ENCODE data around the gene GPC6. TPM values are rescaled to one million over a fixed set of nuclear protein-coding genes. Genes with fewer than 3 reads are reported as not detected.

GPC6 gene
- total RNA-seq, 2 experiments from 2014 or later, result not detected

- Histone ChIP-seq H3K9me3 (ENCODE audit: low read length) (no peaks in the 10 kb centered on the region), H3K4me2 (ENCODE audit: low read length) (no peak overlapping the region), H3K36me3 (ENCODE audit: insufficient read depth, low read length) (no peaks in the 10 kb centered on the region), H3K4me1 (ENCODE audit: insufficient read depth, low read length, poor library complexity, severe bottlenecking) (no peaks in the 10 kb centered on the region), H3K4me3 (ENCODE audit: low read depth, low read length, poor library complexity, severe bottlenecking) (no peak overlapping the region), H2AFZ (ENCODE audit: low read length) (no peak overlapping the region), H3K27ac (ENCODE audit: low read depth, low read length, poor library complexity, severe bottlenecking) (no peak overlapping the region), H3K79me2 (ENCODE audit: insufficient read depth, low read depth, low read length) (no peaks in the 10 kb centered on the region), H4K20me1 (ENCODE audit: insufficient read depth, low read length) (no peaks in the 10 kb centered on the region), H3K9me2 (ENCODE audit: insufficient read depth, low read length) (no peaks in the 10 kb centered on the region)
- intact Hi-C loops (cut with micrococcal nuclease; ENCODE audit: unreplicated experiment), result no loop called here
- CTCF ChIA-PET (ENCODE audit: unreplicated experiment), result no interaction called here
- POLR2A ChIA-PET, result no interaction called here
- BruUV-seq (replicated peaks), result no TSS peak
- TF ChIP-seq CTCF (conservative IDR thresholded peaks at IDR 0.05; ENCODE audit: low read length) (no peak), EZH2phosphoT487 (IDR thresholded peaks at IDR 0.05; ENCODE audit: borderline replicate concordance, low read depth, low read length) (no peak)
- DNase-seq (ENCODE audit: low spot score), result no peak
These were observed 462.7 kb downstream of the GPC6 start for GRCh38 chr13:93689333-93689732.

GRCh38 chr13:93690139-93690538 is 463.5 kb downstream of the GPC6 start:
- no peaks in the 10 kb centered on the region for H3K4me1 ChIP-seq (ENCODE audit: insufficient read depth, low read length, poor library complexity, severe bottlenecking)
- no peak for TF ChIP-seq EZH2phosphoT487 (IDR thresholded peaks at IDR 0.05; ENCODE audit: borderline replicate concordance, low read depth, low read length)
- TF ChIP-seq CTCF (conservative IDR thresholded peaks at IDR 0.05; ENCODE audit: low read length), result no peak
- CTCF ChIA-PET (ENCODE audit: unreplicated experiment), result no interaction called here

GRCh38 chr13:93698016-93698613 is 471.5 kb downstream of the GPC6 start:
- Histone ChIP-seq H2AFZ (ENCODE audit: low read length) (no peak overlapping the region), H3K27ac (ENCODE audit: low read depth, low read length, poor library complexity, severe bottlenecking) (no peak overlapping the region), H4K20me1 (ENCODE audit: insufficient read depth, low read length) (no peaks in the 10 kb centered on the region), H3K4me1 (ENCODE audit: insufficient read depth, low read length, poor library complexity, severe bottlenecking) (no peaks in the 10 kb centered on the region), H3K4me2 (ENCODE audit: low read length) (no peak overlapping the region), H3K79me2 (ENCODE audit: insufficient read depth, low read depth, low read length) (no peaks in the 10 kb centered on the region), H3K36me3 (ENCODE audit: insufficient read depth, low read length) (no peaks in the 10 kb centered on the region), H3K4me3 (ENCODE audit: low read depth, low read length, poor library complexity, severe bottlenecking) (no peak overlapping the region), H3K9me3 (ENCODE audit: low read length) (no peaks in the 10 kb centered on the region), H3K9me2 (ENCODE audit: insufficient read depth, low read length) (no peaks in the 10 kb centered on the region)
- POLR2A ChIA-PET, result no interaction called here
- intact Hi-C loops (cut with micrococcal nuclease; ENCODE audit: unreplicated experiment), result no loop called here
- BruUV-seq (replicated peaks), result no TSS peak
- CTCF ChIA-PET (ENCODE audit: unreplicated experiment), result no interaction called here
- no peak for DNase-seq (ENCODE audit: low spot score)
- TF ChIP-seq CTCF (conservative IDR thresholded peaks at IDR 0.05; ENCODE audit: low read length), result no peak
- no peak for TF ChIP-seq EZH2phosphoT487 (IDR thresholded peaks at IDR 0.05; ENCODE audit: borderline replicate concordance, low read depth, low read length)

More at GRCh38 chr13:93690139-93690538, 463.5 kb downstream of the GPC6 start:
- H3K4me3 ChIP-seq (ENCODE audit: low read depth, low read length, poor library complexity, severe bottlenecking), result no peak overlapping the region
- no peaks in the 10 kb centered on the region for H3K9me2 ChIP-seq (ENCODE audit: insufficient read depth, low read length)
- intact Hi-C loops (cut with micrococcal nuclease; ENCODE audit: unreplicated experiment), result no loop called here
- no peak overlapping the region for H2AFZ ChIP-seq (ENCODE audit: low read length)
- H3K9me3 ChIP-seq (ENCODE audit: low read length), result no peaks in the 10 kb centered on the region
- no peaks in the 10 kb centered on the region for H3K79me2 ChIP-seq (ENCODE audit: insufficient read depth, low read depth, low read length)
- H4K20me1 ChIP-seq (ENCODE audit: insufficient read depth, low read length), result no peaks in the 10 kb centered on the region
- POLR2A ChIA-PET, result no interaction called here
- no TSS peak for BruUV-seq (replicated peaks)
- no peaks in the 10 kb centered on the region for H3K36me3 ChIP-seq (ENCODE audit: insufficient read depth, low read length)
- no peak overlapping the region for H3K27ac ChIP-seq (ENCODE audit: low read depth, low read length, poor library complexity, severe bottlenecking)
- no peak for DNase-seq (ENCODE audit: low spot score)
- H3K4me2 ChIP-seq (ENCODE audit: low read length), result no peak overlapping the region

Data from OCI-LY7 (cell line).